ENCODE results near the gene SKAP1. TPM values are rescaled to one million over a fixed set of nuclear protein-coding genes. Genes with fewer than 3 reads are reported as not detected.

SKAP1 gene
- total and polyA plus RNA-seq, 2 donors (not counting 1 experiment from before 2014, with no cell fraction given) = not detected

- no peak overlapping the region for H3K9ac ChIP-seq (ENCODE audit: insufficient read depth, low read length)
- H4K20me1 ChIP-seq (ENCODE audit: control insufficient read depth, extremely low read depth, insufficient read depth, low read length) = no peaks in the 10 kb centered on the region
- no peak overlapping the region for H3K4me2 ChIP-seq (ENCODE audit: extremely low read depth, insufficient read depth, low read length)
- no peak overlapping the region for H2AFZ ChIP-seq (ENCODE audit: low read length)
- no peaks in the 10 kb centered on the region for H3K9me3 ChIP-seq (ENCODE audit: control insufficient read depth, insufficient read depth, low read depth, low read length)
- no peaks in the 10 kb centered on the region for H3K27me3 ChIP-seq (ENCODE audit: control insufficient read depth, insufficient read depth, low read length)
- no peaks in the 10 kb centered on the region for H3K4me1 ChIP-seq (ENCODE audit: control insufficient read depth, extremely low read depth, insufficient read depth, low read length)
- no peaks in the 10 kb centered on the region for H3K36me3 ChIP-seq (ENCODE audit: control insufficient read depth, insufficient read depth, low read length)
- no peaks in the 10 kb centered on the region for H3K79me2 ChIP-seq (ENCODE audit: control insufficient read depth, insufficient read depth, low read length)
- no peak overlapping the region for H3K27ac ChIP-seq (ENCODE audit: insufficient read depth, low read length)
- DNase-seq (ENCODE audit: low read depth in 2 of 2) = no peak
- H3K4me3 ChIP-seq (replicated peaks in 1 of 4; ENCODE audit: control extremely low read depth in 1 of 4, insufficient read depth in 1 of 4, low read depth in 3 of 4, low read length in 4 of 4) = no peak overlapping the region
- no peak for TF ChIP-seq EZH2 (IDR thresholded peaks at IDR 0.05; ENCODE audit: low read length, missing control alignments)
- no peak for TF ChIP-seq CTCF (conservative IDR thresholded peaks at IDR 0.05 in 1 of 2, IDR thresholded peaks at IDR 0.05 in 1 of 2; ENCODE audit: low read depth in 1 of 2, low read length in 2 of 2)
These were observed 14.7 kb upstream of the SKAP1 start for GRCh38 chr17:48444516-48445247.

- Histone ChIP-seq H3K9me3 (ENCODE audit: control insufficient read depth, insufficient read depth, low read depth, low read length) (no peaks in the 10 kb centered on the region), H4K20me1 (ENCODE audit: control insufficient read depth, extremely low read depth, insufficient read depth, low read length) (no peaks in the 10 kb centered on the region), H3K4me1 (ENCODE audit: control insufficient read depth, extremely low read depth, insufficient read depth, low read length) (no peaks in the 10 kb centered on the region), H3K4me3 (replicated peaks in 1 of 4; ENCODE audit: control extremely low read depth in 1 of 4, insufficient read depth in 1 of 4, low read depth in 3 of 4, low read length in 4 of 4) (no peak overlapping the region), H3K4me2 (ENCODE audit: extremely low read depth, insufficient read depth, low read length) (no peak overlapping the region), H3K79me2 (ENCODE audit: control insufficient read depth, insufficient read depth, low read length) (no peaks in the 10 kb centered on the region), H2AFZ (ENCODE audit: low read length) (no peak overlapping the region), H3K9ac (ENCODE audit: insufficient read depth, low read length) (no peak overlapping the region), H3K36me3 (ENCODE audit: control insufficient read depth, insufficient read depth, low read length) (no peaks in the 10 kb centered on the region), H3K27ac (ENCODE audit: insufficient read depth, low read length) (no peak overlapping the region), H3K27me3 (ENCODE audit: control insufficient read depth, insufficient read depth, low read length) (no peaks in the 10 kb centered on the region)
- TF ChIP-seq EZH2 (IDR thresholded peaks at IDR 0.05; ENCODE audit: low read length, missing control alignments) (no peak), CTCF (conservative IDR thresholded peaks at IDR 0.05 in 1 of 2, IDR thresholded peaks at IDR 0.05 in 1 of 2; ENCODE audit: low read depth in 1 of 2, low read length in 2 of 2) (no peak)
- DNase-seq (ENCODE audit: low read depth in 2 of 2) = no peak
These were observed 13.7 kb upstream of the SKAP1 start for GRCh38 chr17:48443712-48444111.

GRCh38 chr17:48442819-48443218 is 12.8 kb upstream of the SKAP1 start:
- Histone ChIP-seq H2AFZ (ENCODE audit: low read length) (no peak overlapping the region), H3K36me3 (ENCODE audit: control insufficient read depth, insufficient read depth, low read length) (no peaks in the 10 kb centered on the region), H4K20me1 (ENCODE audit: control insufficient read depth, extremely low read depth, insufficient read depth, low read length) (no peaks in the 10 kb centered on the region), H3K4me1 (ENCODE audit: control insufficient read depth, extremely low read depth, insufficient read depth, low read length) (no peaks in the 10 kb centered on the region), H3K4me3 (replicated peaks in 1 of 4; ENCODE audit: control extremely low read depth in 1 of 4, insufficient read depth in 1 of 4, low read depth in 3 of 4, low read length in 4 of 4) (no peak overlapping the region), H3K9me3 (ENCODE audit: control insufficient read depth, insufficient read depth, low read depth, low read length) (no peaks in the 10 kb centered on the region), H3K27me3 (ENCODE audit: control insufficient read depth, insufficient read depth, low read length) (no peaks in the 10 kb centered on the region), H3K79me2 (ENCODE audit: control insufficient read depth, insufficient read depth, low read length) (no peaks in the 10 kb centered on the region), H3K4me2 (ENCODE audit: extremely low read depth, insufficient read depth, low read length) (no peak overlapping the region), H3K27ac (ENCODE audit: insufficient read depth, low read length) (no peak overlapping the region), H3K9ac (ENCODE audit: insufficient read depth, low read length) (no peak overlapping the region)
- DNase-seq (ENCODE audit: low read depth in 2 of 2) = no peak
- TF ChIP-seq EZH2 (IDR thresholded peaks at IDR 0.05; ENCODE audit: low read length, missing control alignments) (no peak), CTCF (conservative IDR thresholded peaks at IDR 0.05 in 1 of 2, IDR thresholded peaks at IDR 0.05 in 1 of 2; ENCODE audit: low read depth in 1 of 2, low read length in 2 of 2) (no peak)
